ENCODE measurements around the gene SBF2.

GRCh38 chr11:9775398-9775779 lies 518.6 kb downstream of the SBF2 start:
- TF ChIP-seq TAF1 (IDR thresholded peaks at IDR 0.05; ENCODE audit: low read depth) = no peak
- TF ChIP-seq CTCF (IDR thresholded peaks at IDR 0.05; ENCODE audit: poor library complexity, severe bottlenecking) = no peak
- TF ChIP-seq POLR2AphosphoS5 (IDR thresholded peaks at IDR 0.05) = no peak
- TF ChIP-seq, protein P1, sequence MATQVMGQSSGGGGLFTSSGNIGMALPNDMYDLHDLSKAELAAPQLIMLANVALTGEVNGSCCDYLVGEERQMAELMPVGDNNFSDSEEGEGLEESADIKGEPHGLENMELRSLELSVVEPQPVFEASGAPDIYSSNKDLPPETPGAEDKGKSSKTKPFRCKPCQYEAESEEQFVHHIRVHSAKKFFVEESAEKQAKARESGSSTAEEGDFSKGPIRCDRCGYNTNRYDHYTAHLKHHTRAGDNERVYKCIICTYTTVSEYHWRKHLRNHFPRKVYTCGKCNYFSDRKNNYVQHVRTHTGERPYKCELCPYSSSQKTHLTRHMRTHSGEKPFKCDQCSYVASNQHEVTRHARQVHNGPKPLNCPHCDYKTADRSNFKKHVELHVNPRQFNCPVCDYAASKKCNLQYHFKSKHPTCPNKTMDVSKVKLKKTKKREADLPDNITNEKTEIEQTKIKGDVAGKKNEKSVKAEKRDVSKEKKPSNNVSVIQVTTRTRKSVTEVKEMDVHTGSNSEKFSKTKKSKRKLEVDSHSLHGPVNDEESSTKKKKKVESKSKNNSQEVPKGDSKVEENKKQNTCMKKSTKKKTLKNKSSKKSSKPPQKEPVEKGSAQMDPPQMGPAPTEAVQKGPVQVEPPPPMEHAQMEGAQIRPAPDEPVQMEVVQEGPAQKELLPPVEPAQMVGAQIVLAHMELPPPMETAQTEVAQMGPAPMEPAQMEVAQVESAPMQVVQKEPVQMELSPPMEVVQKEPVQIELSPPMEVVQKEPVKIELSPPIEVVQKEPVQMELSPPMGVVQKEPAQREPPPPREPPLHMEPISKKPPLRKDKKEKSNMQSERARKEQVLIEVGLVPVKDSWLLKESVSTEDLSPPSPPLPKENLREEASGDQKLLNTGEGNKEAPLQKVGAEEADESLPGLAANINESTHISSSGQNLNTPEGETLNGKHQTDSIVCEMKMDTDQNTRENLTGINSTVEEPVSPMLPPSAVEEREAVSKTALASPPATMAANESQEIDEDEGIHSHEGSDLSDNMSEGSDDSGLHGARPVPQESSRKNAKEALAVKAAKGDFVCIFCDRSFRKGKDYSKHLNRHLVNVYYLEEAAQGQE (IDR thresholded peaks at IDR 0.05; ENCODE audit: borderline replicate concordance) = no peak
- TF ChIP-seq MXI1 (conservative IDR thresholded peaks at IDR 0.05; ENCODE audit: poor library complexity, severe bottlenecking) = no peak
- TF ChIP-seq SMC3 (conservative IDR thresholded peaks at IDR 0.05; ENCODE audit: poor library complexity) = no peak
- TF ChIP-seq EP300 (conservative IDR thresholded peaks at IDR 0.05; ENCODE audit: poor library complexity, severe bottlenecking) = no peak
- no peak for TF ChIP-seq EZH2 (IDR thresholded peaks at IDR 0.05; ENCODE audit: borderline replicate concordance, insufficient read depth, low read length, poor library complexity, severe bottlenecking)
